Renal cortical epithelial cell (primary cell): ENCODE measurements around the gene RALGPS1. TPM values are rescaled to one million over a fixed set of nuclear protein-coding genes. Genes with fewer than 3 reads are reported as not detected.

Source experiments
- DNase-seq: peaks from one replicate; pipeline ENCODE4 v3.0.0-alpha.2; 2011; ENCODE audit warnings: low read depth
- total RNA-seq: library from RNA; depleted of rRNA; stranded (reverse); fragments of >200 nt; gene quantifications from 2 replicates; pipeline ENCODE4 v1.2.3, GENCODE V29; 2014

Gene RALGPS1
- total RNA-seq, 1 donor from 2014 or later, result 5.4 TPM

- peak; percentile 61 for DNase-seq
These were observed 309.7 kb downstream of the RALGPS1 start for GRCh38 chr9:127224178-127224882.

- DNase-seq, result peak; percentile 43
These were observed 310.5 kb downstream of the RALGPS1 start for GRCh38 chr9:127224883-127225739.

GRCh38 chr9:127225801-127226625 lies 311.4 kb downstream of the RALGPS1 start:
- DNase-seq, result peak; percentile 12

- DNase-seq, result peak; percentile 9
These were observed 315.3 kb downstream of the RALGPS1 start for GRCh38 chr9:127229691-127230417.

- DNase-seq, result no peak
These were observed 317.1 kb downstream of the RALGPS1 start for GRCh38 chr9:127231666-127232065.

GRCh38 chr9:127232833-127233549 lies 318.4 kb downstream of the RALGPS1 start:
- peak; percentile 4 for DNase-seq

GRCh38 chr9:127233550-127233949 lies 319.0 kb downstream of the RALGPS1 start:
- DNase-seq, result no peak

DNA sequence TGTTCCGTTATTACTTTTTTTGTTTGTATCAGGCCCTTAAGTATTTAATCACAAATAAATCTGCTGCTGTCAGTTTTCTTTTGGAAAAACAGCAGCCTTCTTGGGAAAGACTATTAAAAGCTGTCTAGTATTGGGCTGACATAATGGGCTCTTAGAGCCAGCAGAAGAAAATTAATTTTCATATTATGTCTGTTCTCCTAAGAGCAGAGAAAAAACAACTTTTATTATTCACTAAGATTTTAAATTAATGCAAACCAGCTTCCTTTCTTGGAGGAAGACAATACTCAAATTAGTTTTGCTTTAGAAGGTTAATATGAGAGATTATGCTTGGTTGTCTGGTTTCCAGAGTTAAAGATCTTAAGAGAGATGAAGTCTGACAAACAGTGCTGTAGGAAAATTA lies 319.4 kb downstream of the RALGPS1 start:
- no peak for DNase-seq

DNA sequence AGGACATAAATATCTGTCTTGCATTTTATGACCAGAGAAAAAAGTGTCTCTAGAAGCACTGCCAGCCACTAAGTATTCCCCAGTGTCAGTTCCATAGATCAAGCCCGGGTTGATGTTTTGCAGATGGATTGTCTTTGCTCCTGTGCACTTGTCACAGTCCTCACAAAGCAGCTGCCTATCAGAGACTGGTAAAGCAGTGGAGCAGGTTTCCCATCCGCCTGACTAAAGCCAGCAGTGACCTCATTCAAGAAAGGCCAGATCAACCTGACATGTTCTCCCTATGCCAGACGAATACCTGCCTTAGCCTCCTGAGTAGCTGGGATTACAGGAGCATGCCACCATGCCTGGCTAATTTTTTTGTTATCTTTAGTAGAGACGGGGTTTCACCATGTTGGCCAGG lies 323.2 kb downstream of the RALGPS1 start:
- no peak for DNase-seq

GRCh38 chr9:127241354-127241753 lies 326.8 kb downstream of the RALGPS1 start:
- DNase-seq, result no peak

DNA sequence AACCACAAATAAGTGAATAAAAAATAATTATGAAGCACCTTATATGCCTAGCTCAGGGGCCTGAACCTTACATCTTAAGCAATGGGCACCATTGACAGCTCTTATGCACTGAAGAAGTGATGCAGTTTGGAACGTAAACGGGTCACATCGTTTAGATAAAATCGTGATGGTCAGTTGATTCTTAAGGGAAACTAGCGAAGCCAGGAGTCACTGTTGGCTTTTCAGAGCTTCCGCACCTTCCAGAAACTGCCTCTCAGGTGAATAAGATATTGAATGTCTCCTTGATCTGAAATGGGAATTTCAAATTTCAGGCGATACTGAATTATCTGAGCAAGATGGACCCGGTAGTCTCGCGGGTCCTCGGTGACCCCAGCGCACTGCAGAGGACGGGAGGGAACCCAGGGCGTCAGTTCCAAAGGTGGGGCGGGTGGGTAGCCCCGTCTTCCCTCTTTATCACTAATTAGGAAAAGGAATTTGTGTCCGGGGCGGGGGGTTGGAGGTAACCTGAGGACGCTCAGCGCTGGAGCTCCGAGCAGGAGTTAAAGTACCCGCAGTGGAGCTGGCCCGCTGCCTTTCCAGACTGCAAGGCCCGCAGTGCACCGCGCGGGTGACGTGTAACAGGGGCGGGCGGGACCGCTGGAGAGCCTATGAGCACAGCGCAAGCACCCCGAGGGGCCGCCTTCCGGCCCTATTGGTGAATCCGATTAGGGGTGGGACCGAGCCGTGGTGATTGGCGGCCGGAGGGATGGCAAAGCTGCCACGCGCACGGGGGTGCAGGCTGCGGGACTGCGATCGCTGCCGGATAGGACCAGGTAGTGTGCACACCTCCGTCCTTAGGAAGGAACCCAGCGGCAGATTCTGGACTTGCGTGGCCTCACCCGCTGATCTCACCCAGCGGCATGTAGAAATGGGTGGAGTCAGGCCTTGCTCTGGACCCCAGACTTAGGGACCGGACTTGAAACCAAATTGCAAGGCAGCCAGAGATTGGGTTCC lies 330.3 kb downstream of the RALGPS1 start:
- peak; percentile 86 for DNase-seq

GRCh38 chr9:127245637-127246164 lies 331.1 kb downstream of the RALGPS1 start:
- no peak for DNase-seq

DNA sequence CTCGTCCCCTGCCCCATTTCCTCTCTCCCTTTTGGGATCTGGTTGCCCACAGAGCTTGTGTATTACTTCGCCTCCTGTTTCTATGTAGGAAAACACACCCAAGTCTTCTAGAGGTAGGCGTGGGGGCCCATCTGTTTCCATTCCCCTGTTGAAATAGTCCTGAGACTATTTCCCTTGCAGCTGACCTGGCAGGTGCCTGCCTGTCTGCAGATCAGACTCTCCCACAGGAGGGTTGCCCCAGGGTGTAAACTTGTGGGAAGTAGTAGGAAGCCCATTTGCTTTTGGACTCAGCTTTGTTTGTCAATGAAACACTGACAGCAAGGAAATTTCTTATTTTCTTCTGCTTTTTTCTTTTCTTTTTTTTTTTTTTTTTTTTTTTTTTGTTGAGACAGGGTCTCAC lies 333.7 kb downstream of the RALGPS1 start:
- no peak for DNase-seq

DNA sequence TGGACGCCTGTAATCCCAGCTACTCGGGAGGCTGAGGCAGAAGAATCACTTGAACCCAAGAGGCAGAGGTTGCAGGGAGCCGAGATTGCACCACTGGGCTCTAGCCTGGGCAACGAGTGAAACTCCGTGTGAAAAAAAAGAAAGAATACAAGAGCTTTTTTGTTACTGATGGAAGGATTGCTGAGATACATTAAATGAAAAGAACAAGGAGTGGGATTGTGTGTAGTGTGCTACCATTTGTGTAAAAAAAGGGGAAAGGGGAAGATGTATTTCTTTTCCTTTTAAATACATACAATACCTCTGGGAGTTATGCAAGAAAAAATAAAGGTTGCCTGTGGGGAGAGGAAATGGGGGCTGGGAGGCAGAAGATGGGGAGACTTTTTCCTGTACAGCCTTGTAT lies 335.3 kb downstream of the RALGPS1 start:
- no peak for DNase-seq

DNA sequence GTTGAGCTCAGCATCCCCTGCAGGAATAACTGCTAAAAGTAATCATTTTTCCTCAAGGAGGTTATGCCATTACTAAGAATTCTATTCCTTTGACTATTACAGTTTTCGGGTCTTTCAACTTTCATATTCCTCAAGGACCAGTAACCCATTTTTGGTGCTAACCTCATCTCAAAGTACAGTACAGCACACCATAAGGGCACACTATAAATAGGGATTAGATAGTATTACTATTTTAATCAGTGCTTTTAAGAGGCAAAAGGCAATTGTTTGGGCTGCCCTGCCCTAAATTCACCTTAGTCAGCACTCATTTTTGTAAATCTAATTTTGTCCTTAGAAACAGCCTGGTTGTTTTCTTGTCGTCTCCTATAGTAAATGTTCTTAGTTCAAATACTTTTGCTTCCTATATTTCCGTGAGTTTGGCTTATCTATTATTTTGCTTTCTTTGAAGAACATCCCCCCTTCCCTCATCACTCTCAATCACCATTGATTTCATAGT lies 336.4 kb downstream of the RALGPS1 start:
- no peak for DNase-seq

DNA sequence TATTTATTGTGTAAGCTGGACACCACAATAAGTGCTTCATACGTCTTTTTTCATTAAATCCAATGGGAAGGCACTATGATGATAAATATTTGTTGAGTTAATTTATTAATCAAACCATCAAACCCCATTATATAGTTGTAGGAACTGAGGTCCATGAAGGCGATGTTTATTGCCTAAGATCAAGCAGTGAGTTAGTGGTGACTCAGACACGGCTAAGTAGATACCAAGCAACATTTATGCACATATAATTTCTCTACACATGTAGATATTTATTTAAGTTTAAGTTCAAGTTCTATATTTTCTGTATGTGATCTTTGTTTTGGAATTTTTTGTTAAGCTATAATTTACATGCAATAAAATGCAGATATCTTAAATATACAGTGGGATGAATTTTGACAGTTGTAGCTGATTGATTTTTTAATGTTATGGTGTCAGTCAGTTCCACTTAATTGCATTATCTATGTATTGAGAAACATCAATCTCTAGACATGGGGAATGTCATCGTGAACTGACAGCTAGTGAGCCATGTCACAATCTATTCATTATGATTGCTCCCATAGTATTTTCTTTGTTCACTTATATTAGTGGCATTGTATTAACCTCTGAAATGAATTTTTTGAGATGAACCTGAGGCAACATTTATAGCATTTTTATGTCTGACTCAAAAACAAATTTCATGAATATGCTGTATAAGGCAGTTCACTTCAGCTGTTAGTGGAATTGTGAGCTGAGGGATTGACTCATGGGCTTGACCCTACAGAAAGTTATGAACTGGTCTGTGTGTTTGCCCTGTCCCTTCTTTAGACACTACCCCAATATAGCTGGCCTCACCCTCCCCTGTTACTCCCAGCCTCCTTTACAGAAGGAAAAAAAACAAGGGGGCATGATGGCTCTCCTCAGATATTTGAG lies 338.1 kb downstream of the RALGPS1 start:
- no peak for DNase-seq

- no peak for DNase-seq
These were observed 338.9 kb downstream of the RALGPS1 start for GRCh38 chr9:127253446-127253845.

- no peak for DNase-seq
These were observed 341.1 kb downstream of the RALGPS1 start for GRCh38 chr9:127255692-127256091.
